AG09309 (cell line): ENCODE data around the gene CAMK2N2.

Source experiments
- DNase-seq: peaks from one replicate; pipeline ENCODE4 v3.0.0-alpha.2; 2010; ENCODE audit warnings: low read depth
- H3K4me3 ChIP-seq: 2 replicates; pipeline ENCODE4 v1.5.1; 2011; ENCODE audit warnings: mild to moderate bottlenecking, low read depth, low read length, moderate library complexity; ENCODE audit not compliant: control insufficient read depth
- TF ChIP-seq, protein P1 (sequence below): IDR thresholded peaks from 2 replicates; pipeline ENCODE4 v1.5.1; 2011; ENCODE audit warnings: mild to moderate bottlenecking, low read depth, low read length, inconsistent platforms; ENCODE audit not compliant: insufficient read depth, control insufficient read depth; ENCODE audit errors: missing control alignments

Gene CAMK2N2

GRCh38 chr3:184290331-184290730 lies 29.0 kb upstream of the CAMK2N2 start:
- DNase-seq, result no peak
- TF ChIP-seq, protein P1, sequence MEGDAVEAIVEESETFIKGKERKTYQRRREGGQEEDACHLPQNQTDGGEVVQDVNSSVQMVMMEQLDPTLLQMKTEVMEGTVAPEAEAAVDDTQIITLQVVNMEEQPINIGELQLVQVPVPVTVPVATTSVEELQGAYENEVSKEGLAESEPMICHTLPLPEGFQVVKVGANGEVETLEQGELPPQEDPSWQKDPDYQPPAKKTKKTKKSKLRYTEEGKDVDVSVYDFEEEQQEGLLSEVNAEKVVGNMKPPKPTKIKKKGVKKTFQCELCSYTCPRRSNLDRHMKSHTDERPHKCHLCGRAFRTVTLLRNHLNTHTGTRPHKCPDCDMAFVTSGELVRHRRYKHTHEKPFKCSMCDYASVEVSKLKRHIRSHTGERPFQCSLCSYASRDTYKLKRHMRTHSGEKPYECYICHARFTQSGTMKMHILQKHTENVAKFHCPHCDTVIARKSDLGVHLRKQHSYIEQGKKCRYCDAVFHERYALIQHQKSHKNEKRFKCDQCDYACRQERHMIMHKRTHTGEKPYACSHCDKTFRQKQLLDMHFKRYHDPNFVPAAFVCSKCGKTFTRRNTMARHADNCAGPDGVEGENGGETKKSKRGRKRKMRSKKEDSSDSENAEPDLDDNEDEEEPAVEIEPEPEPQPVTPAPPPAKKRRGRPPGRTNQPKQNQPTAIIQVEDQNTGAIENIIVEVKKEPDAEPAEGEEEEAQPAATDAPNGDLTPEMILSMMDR, result no peak
- no peak overlapping the region for H3K4me3 ChIP-seq

DNA sequence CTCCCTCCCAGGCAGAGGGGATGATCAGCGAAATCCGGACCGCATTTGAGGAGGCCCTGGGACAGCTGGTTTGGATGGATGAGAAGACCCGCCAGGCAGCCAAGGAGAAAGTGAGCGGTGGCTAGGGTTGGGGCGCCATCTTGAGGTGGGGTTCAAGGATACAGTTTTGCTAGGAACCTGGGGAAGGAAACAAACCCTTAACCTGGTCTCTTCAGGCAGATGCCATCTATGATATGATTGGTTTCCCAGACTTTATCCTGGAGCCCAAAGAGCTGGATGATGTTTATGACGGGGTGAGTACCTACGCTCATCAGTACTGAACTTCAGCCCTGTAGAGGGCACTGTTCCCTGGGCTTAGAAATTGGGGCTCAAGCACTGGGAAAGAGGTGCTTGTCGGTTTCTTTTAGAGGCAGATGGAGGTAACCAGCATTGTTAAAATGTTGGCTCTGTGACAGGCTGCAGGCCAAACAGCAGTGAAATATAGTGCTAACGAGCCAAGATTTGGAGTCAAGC lies 28.1 kb upstream of the CAMK2N2 start:
- no peak for DNase-seq
- H3K4me3 ChIP-seq, result no peak overlapping the region
- TF ChIP-seq, protein P1, result peak; percentile 70

- TF ChIP-seq, protein P1, result peak; percentile 58
- H3K4me3 ChIP-seq, result no peak overlapping the region
- DNase-seq, result peak; percentile 34
Observed at GRCh38 chr3:184284696-184285095, 23.3 kb upstream of the CAMK2N2 start.

DNA sequence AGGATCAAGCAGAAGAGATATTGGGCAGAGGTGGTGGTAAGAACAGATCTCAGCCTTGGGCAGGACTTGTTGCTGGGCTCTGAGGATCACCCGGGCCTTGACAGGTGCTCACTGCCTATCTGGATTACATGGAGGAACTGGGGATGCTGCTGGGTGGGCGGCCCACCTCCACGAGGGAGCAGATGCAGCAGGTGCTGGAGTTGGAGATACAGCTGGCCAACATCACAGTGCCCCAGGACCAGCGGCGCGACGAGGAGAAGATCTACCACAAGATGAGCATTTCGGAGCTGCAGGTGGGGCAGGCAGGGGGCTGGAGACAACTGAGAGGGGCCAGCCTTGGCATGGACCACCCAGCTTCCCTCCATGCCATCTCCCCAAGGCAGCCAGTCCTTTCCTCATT lies 22.3 kb upstream of the CAMK2N2 start:
- TF ChIP-seq, protein P1, result no peak
- DNase-seq, result no peak

DNA sequence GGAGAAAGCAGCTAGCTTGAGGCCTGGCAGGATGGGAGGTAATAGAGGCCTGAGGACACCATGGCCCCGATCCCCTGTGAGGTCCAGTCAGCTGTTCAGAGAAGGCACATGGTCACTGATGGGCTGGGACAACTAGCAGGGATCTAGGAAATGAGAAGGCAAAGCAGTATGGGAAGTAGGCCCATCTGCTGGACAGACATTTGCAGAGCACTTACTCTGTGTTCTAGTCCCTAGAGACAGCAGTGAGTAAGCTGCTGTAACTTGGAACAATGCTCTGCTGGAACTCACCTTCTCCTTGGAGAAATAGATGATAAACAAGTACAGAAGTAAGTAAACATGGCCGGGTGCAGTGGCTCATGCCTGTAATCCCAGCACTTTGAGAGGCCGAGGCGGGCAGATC lies 21.6 kb upstream of the CAMK2N2 start:
- H3K4me3 ChIP-seq, result no peak overlapping the region
- TF ChIP-seq, protein P1, result no peak
- no peak for DNase-seq

More for the DNA sequence above, 22.3 kb upstream of the CAMK2N2 start:
- H3K4me3 ChIP-seq, result no peak overlapping the region

- DNase-seq, result no peak
- TF ChIP-seq, protein P1, result no peak
- H3K4me3 ChIP-seq, result no peak overlapping the region
Observed at GRCh38 chr3:184277366-184277765, 16.0 kb upstream of the CAMK2N2 start.
